Measurements from ENCODE around the gene CKS1B. TPM values are rescaled to one million over a fixed set of nuclear protein-coding genes. Genes with fewer than 3 reads are reported as not detected.
A peak's percentile ranks its signal among the peaks of the same experiment; 100 is the strongest.

Gene CKS1B
- polyA plus RNA-seq, 2 of the 4 experiments (the other 2 are of a cell fraction): 356 to 725 TPM

DNA sequence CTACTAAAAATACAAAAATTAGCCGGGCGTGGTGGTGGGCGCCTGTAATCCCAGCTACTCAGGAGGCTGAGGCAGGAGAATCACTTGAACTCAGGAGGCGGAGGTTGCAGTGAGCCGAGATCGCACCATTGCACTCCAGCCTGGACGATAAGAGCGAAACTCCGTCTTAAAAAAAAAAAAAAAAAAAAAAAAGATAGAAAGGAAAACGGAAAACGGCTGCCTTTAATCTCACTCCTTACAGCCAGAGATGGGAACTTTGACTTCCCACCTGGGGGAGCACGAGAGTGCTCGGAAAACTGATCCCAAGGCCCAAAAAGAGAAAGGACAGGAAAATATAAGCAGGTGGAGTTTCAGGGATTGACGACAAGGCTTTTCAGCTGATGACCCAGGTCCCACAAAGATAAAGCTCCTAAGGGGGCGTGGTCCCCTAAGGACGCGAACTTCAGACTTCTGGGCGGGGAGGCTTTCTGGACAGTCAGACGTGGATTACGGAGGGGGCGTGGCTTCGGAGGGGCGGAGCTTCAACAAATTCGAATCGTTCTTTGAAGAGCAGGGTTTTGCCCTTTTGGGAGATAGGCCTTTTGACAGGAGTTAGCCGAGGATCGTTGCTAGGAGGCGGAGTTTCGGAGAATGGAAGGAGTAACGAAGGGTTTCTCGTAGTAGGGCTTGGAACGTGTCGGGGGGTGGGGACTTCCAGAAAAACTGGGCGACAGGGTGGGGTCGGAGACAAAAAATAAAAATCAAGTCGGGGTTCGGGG is 958 bp upstream of the CKS1B start:
- peak; percentile 88 to 99 for DNase-seq (ENCODE audit: low read depth in 1 of 2, low spot score in 1 of 2)
- Histone ChIP-seq H3K4me1 (peaks cover 42% of the 10 kb centered on the region), H3K4me2 (peak overlapping the region; percentile 99), H3K4me3 (peak overlapping the region; percentile 65), H3K9me3 (no peaks in the 10 kb centered on the region), H3K27ac (peak overlapping the region; percentile 98 to 100)
- peak; percentile 19 for ATAC-seq
- WGBS (ENCODE audit: missing lambda C conversion rate): 2% methylated on average over 37 of the region's 37 CpGs
- POLR2A ChIA-PET: interaction anchor here (0.6 to 6.3 kb wide), 18 partner anchors 9 to 378 kb away, joined by 3 to 91 read pairs (median 8); partner anchors contain the start of genes ADAM15, FLAD1, LENEP and PBXIP1
- CTCF ChIA-PET: no interaction called here
- no peak for TF ChIP-seq NPAS2 (CRISPR knock-in tag; IDR thresholded peaks at IDR 0.05; ENCODE audit: borderline replicate concordance)
- no peak; a peak in 1 of 5 replicates for TF ChIP-seq RAD21 (conservative IDR thresholded peaks at IDR 0.05 in 1 of 2, IDR thresholded peaks at IDR 0.05 in 1 of 2)
- TF ChIP-seq CBX2 (IDR thresholded peaks at IDR 0.05; ENCODE audit: borderline replicate concordance, low read depth): no peak
- no peak for TF ChIP-seq EHF (CRISPR knock-in tag; IDR thresholded peaks at IDR 0.05)
- TF ChIP-seq, protein P1, sequence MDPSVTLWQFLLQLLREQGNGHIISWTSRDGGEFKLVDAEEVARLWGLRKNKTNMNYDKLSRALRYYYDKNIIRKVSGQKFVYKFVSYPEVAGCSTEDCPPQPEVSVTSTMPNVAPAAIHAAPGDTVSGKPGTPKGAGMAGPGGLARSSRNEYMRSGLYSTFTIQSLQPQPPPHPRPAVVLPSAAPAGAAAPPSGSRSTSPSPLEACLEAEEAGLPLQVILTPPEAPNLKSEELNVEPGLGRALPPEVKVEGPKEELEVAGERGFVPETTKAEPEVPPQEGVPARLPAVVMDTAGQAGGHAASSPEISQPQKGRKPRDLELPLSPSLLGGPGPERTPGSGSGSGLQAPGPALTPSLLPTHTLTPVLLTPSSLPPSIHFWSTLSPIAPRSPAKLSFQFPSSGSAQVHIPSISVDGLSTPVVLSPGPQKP (IDR thresholded peaks at IDR 0.05; ENCODE audit: low read depth, low read length): no peak
- no peak for TF ChIP-seq CHD4 (IDR thresholded peaks at IDR 0.05; ENCODE audit: borderline replicate concordance)
- peak; percentile 6; the same call in 1 of the 2 replicates for TF ChIP-seq PHF8 (IDR thresholded peaks at IDR 0.05; ENCODE audit: borderline replicate concordance, low read depth)
- TF ChIP-seq POLR2A (IDR thresholded peaks at IDR 0.05; ENCODE audit: low read length): peak; percentile 23
- TF ChIP-seq NFE2L2 (conservative IDR thresholded peaks at IDR 0.05; ENCODE audit: low read length): no peak
- TF ChIP-seq, protein P2, sequence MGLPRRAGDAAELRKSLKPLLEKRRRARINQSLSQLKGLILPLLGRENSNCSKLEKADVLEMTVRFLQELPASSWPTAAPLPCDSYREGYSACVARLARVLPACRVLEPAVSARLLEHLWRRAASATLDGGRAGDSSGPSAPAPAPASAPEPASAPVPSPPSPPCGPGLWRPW (IDR thresholded peaks at IDR 0.05): no peak
- peak; percentile 50; the same call in 1 of the 2 replicates for TF ChIP-seq GATA3 (IDR thresholded peaks at IDR 0.05; ENCODE audit: borderline replicate concordance)
- peak; percentile 52; the same call in 1 of the 2 replicates for TF ChIP-seq MYC (IDR thresholded peaks at IDR 0.05; ENCODE audit: borderline replicate concordance, low read length)
- TF ChIP-seq, protein P3, sequence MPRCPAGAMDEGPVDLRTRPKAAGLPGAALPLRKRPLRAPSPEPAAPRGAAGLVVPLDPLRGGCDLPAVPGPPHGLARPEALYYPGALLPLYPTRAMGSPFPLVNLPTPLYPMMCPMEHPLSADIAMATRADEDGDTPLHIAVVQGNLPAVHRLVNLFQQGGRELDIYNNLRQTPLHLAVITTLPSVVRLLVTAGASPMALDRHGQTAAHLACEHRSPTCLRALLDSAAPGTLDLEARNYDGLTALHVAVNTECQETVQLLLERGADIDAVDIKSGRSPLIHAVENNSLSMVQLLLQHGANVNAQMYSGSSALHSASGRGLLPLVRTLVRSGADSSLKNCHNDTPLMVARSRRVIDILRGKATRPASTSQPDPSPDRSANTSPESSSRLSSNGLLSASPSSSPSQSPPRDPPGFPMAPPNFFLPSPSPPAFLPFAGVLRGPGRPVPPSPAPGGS (IDR thresholded peaks at IDR 0.05): 0 out of 3 replicates have a peak, but pooled peaks have one; percentile 1
- TF ChIP-seq CHD2 (IDR thresholded peaks at IDR 0.05; ENCODE audit: low read length, partially characterized antibody): peak; percentile 33
- TF ChIP-seq, protein P4, sequence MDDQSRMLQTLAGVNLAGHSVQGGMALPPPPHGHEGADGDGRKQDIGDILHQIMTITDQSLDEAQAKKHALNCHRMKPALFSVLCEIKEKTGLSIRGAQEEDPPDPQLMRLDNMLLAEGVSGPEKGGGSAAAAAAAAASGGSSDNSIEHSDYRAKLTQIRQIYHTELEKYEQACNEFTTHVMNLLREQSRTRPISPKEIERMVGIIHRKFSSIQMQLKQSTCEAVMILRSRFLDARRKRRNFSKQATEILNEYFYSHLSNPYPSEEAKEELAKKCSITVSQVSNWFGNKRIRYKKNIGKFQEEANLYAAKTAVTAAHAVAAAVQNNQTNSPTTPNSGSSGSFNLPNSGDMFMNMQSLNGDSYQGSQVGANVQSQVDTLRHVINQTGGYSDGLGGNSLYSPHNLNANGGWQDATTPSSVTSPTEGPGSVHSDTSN (IDR thresholded peaks at IDR 0.05): peak; percentile 52; the same call in 1 of the 2 replicates
- FAIRE-seq: no peak

DNA sequence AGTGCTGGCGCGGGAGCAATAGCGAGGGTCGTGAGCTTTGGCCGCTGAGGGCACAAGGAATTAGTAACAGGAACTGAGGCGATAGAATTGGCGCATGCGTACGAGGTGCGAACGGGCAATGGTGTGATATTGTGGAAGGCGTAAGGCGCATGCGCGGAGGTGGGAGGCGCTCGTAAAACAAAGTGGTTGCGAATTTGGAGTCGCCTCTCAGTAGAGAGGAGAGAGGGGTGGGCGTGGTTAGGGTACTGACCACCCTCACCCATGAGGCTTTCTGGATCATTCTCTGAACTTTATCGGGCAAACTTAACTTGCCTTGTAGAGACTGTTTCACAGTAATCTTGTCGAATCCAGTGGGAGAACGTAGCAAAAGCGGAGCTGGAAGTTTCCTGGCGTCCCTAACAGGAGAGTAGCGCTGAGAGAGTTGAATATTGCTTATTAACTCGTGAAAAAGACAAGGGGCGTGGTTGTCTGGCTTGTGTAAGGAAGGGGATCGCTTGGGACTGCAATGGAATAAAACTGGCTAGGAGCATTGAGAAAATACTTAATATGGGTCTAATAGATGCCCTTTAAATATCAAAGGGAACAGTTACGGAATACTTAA is 427 bp downstream of the CKS1B start:
- POLR2A ChIA-PET: interaction anchor here (1.1 to 6.3 kb wide), 9 partner anchors 9 to 160 kb away, joined by 3 to 91 read pairs (median 23); partner anchors contain the start of genes FLAD1, LENEP, PBXIP1 and PYGO2
- ATAC-seq (peak; percentile 11 to 39; a peak in 5 of 6 replicates), FAIRE-seq (peak; percentile 13)

More for the DNA sequence above, 427 bp downstream of the CKS1B start:
- peak; percentile 94 to 98 for DNase-seq (ENCODE audit: low read depth in 1 of 2, low spot score in 1 of 2)
- Histone ChIP-seq H3K4me1 (peaks cover 37% of the 10 kb centered on the region), H3K4me2 (peak overlapping the region; percentile 72), H3K9me3 (no peaks in the 10 kb centered on the region), H3K27ac (peak overlapping the region; percentile 79 to 98), H3K4me3 (peak overlapping the region; percentile 52)
- CTCF ChIA-PET: interaction anchor here (1.0 kb wide), 1 partner anchor 110 kb away, joined by 3 read pairs; no protein-coding TSS in a partner anchor
- WGBS (ENCODE audit: missing lambda C conversion rate): 2% methylated on average over 30 of the region's 30 CpGs
- TF ChIP-seq NFE2L2 (conservative IDR thresholded peaks at IDR 0.05; ENCODE audit: low read length) (no peak), PHF8 (IDR thresholded peaks at IDR 0.05; ENCODE audit: borderline replicate concordance, low read depth) (0 out of 2 replicates have a peak, but pooled peaks have one; percentile 21), SREBF2 (IDR thresholded peaks at IDR 0.05) (no peak), POLR2A (IDR thresholded peaks at IDR 0.05; ENCODE audit: low read length) (peak; percentile 26), CBX2 (IDR thresholded peaks at IDR 0.05; ENCODE audit: borderline replicate concordance, low read depth) (no peak), JUN (IDR thresholded peaks at IDR 0.05) (peak; percentile 33 to 35; a peak in 1 of 5 replicates), HOXB13 (CRISPR knock-in tag; IDR thresholded peaks at IDR 0.05; ENCODE audit: low read depth) (peak; percentile 25; the same call in 1 of the 2 replicates), GATA3 (IDR thresholded peaks at IDR 0.05; ENCODE audit: borderline replicate concordance) (0 out of 2 replicates have a peak, but pooled peaks have one; percentile 8), FOSB (CRISPR knock-in tag; IDR thresholded peaks at IDR 0.05) (peak; percentile 45; the same call in 1 of the 2 replicates)
- TF ChIP-seq, protein P5, sequence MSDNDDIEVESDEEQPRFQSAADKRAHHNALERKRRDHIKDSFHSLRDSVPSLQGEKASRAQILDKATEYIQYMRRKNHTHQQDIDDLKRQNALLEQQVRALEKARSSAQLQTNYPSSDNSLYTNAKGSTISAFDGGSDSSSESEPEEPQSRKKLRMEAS (IDR thresholded peaks at IDR 0.05): peak; percentile 83
- TF ChIP-seq, protein P3 (IDR thresholded peaks at IDR 0.05): 0 out of 3 replicates have a peak, but pooled peaks have one; percentile 56
